ENCODE results near the gene SPRR2D.
"Not testable (repeated sequence)": the region's sequence is repeated elsewhere in the genome, so short reads cannot be mapped to it uniquely, and the experiment has no call there.

Gene SPRR2D

DNA sequence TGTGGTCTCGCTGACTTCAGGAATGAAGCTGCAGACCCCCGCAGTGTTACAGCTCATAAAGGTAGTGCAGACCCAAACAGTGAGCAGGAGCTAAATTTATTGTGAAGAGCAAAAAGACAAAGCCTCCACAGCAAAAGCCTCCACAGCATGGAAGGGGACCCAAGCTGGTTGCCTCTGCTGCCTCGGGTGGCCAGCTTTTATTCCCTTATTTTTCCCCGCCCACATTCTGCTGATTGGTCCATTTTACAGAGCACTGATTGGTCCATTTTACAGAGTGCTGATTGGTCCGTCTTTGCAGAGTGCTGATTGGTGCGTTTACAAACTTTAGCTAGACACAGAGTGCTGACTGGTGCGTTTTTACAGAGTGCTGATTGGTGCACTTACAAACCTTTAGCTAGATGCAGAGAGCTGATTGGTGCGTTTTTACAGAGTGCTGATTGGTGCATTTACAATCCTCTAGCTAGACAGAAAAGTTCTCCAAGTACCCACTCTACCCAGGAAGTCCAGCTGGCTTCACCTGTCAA, 29.6 kb downstream of the SPRR2D start:
- WGBS, 2 experiments (ENCODE audit: insufficient coverage in 2 of 2), result 78% methylated on average over 6 to 8 of the region's 8 CpGs
- not testable (repeated sequence) for H3K9me3 ChIP-seq (ENCODE audit: control insufficient read depth, low read length); H3K4me3 ChIP-seq (ENCODE audit: extremely low read depth, insufficient read depth, low read length, poor library complexity, severe bottlenecking); H3K4me1 ChIP-seq (ENCODE audit: control insufficient read depth, insufficient read depth, low read length, poor library complexity, severe bottlenecking); H3K36me3 ChIP-seq (ENCODE audit: control insufficient read depth, insufficient read depth, low read length); H3K27ac ChIP-seq (ENCODE audit: low read depth, low read length, severe bottlenecking)

DNA sequence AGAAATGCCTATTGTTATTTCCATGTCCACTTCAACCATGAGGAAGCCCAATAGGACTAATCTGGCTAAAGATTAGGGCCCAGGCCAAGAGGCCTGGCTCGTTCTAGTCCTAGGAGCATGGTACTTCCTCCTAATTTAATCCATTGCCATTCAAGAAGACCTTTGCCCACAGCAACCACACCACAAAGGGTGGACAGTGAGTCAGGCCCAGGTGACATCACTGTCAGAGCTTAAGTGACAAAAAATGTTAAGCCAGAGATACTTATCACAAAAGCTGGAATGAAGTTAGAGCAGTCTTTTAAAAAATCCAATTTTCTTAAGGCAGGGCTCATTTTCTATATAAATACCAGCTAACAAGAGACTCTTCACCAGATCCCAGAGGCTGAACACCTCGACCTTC, 39.5 kb downstream of the SPRR2D start, which contains the start of gene SPRR3:
TSS of gene SPRR3 (plus strand) at position 368 of the 400 bp plus-strand sequence. CDS start 1,272 bp downstream, outside the sequence.
- Histone ChIP-seq H3K27ac (ENCODE audit: low read depth, low read length, severe bottlenecking) (no peak within 1 kb of the TSS), H3K4me1 (ENCODE audit: control insufficient read depth, insufficient read depth, low read length, poor library complexity, severe bottlenecking) (no peaks in the 10 kb centered on the region), H3K4me3 (ENCODE audit: extremely low read depth, insufficient read depth, low read length, poor library complexity, severe bottlenecking) (no peak within 1 kb of the TSS), H3K36me3 (ENCODE audit: control insufficient read depth, insufficient read depth, low read length) (no peaks in the 10 kb centered on the region), H3K9me3 (ENCODE audit: control insufficient read depth, low read length) (no peaks in the 10 kb centered on the region)
- 83% methylated on average over 1 of the region's 2 CpGs; no CpG with 5 or more reads in 1 of the 2 experiments for WGBS, 2 experiments (ENCODE audit: insufficient coverage in 2 of 2)

DNA sequence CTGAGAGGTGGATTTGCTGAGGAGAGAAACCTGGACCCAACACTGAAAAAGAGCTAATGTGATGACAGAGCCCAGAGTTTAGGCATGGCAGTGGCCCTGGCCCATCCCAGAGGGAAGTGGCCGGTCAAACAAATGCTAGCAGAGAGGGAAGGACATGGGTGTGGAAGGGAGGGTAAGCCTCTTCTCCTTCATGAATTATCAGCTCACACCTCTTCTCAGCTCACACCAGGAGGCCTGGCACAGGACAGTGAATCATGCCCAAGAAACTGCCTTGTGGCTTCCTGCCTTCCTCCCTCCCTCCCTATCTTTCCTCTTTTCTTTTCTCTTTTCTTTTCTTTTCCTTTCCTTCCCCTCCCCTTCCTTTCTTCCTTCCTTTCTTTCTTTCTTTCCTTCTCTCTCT, 40.6 kb downstream of the SPRR2D start:
- Histone ChIP-seq H3K9me3 (ENCODE audit: control insufficient read depth, low read length) (peaks cover 2% of the 10 kb centered on the region), H3K36me3 (ENCODE audit: control insufficient read depth, insufficient read depth, low read length) (no peaks in the 10 kb centered on the region), H3K27ac (ENCODE audit: low read depth, low read length, severe bottlenecking) (no peak overlapping the region), H3K4me3 (ENCODE audit: extremely low read depth, insufficient read depth, low read length, poor library complexity, severe bottlenecking) (no peak overlapping the region), H3K4me1 (ENCODE audit: control insufficient read depth, insufficient read depth, low read length, poor library complexity, severe bottlenecking) (no peaks in the 10 kb centered on the region)
- no CpG with 5 or more reads among the region's 1 CpG for WGBS, 2 experiments (ENCODE audit: insufficient coverage in 2 of 2)

DNA sequence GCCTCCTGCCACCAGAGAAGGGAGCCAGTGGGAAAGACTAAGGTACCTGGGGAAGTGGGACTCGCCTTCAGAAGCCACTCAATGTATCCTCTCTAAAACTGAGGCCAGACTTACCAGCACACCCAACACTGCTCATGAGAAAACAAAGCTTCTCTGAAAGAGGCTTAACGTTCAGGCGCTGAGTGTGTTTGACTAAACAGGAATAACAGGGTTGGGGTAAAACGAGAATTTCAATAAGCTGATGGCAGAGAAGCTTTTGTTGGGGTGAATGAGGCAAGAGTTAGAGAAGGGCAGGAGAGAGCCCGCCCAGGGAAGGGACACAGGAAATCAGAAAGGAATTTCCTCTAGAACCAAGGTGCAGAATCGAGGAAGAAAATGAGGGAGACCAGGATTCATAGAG, 41.1 kb downstream of the SPRR2D start:
- H3K4me1 ChIP-seq (ENCODE audit: control insufficient read depth, insufficient read depth, low read length, poor library complexity, severe bottlenecking), result no peaks in the 10 kb centered on the region
- peaks cover 6% of the 10 kb centered on the region for H3K9me3 ChIP-seq (ENCODE audit: control insufficient read depth, low read length)
- no peaks in the 10 kb centered on the region for H3K36me3 ChIP-seq (ENCODE audit: control insufficient read depth, insufficient read depth, low read length)
- H3K4me3 ChIP-seq (ENCODE audit: extremely low read depth, insufficient read depth, low read length, poor library complexity, severe bottlenecking), result no peak overlapping the region
- no peak overlapping the region for H3K27ac ChIP-seq (ENCODE audit: low read depth, low read length, severe bottlenecking)
- WGBS, 2 experiments (ENCODE audit: insufficient coverage in 2 of 2), result 82 to 88% methylated on average over 3 to 5 of the region's 6 CpGs

DNA sequence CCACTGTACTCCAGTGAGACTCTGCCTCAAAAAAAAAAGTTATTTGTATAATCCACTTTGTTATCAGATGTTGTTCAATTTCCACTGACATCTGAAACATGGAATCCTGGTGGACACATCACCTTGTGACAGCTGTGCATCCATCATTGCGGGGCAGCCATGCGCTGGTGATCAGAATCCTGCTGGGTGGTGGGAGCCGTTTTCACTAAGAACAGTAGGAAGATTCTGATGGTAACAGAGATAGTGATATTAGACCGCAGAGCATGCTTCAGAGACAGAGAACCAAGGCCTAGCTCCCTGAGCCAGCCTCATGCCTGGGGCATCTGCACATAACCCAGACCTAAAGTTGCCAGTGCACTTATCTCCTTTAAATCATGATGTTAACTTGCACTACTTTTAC, 42.4 kb downstream of the SPRR2D start:
- no peak overlapping the region for H3K27ac ChIP-seq (ENCODE audit: low read depth, low read length, severe bottlenecking)
- 80 to 100% methylated on average over 1 to 4 of the region's 4 CpGs for WGBS, 2 experiments (ENCODE audit: insufficient coverage in 2 of 2)
- no peak overlapping the region for H3K4me3 ChIP-seq (ENCODE audit: extremely low read depth, insufficient read depth, low read length, poor library complexity, severe bottlenecking)
- no peaks in the 10 kb centered on the region for H3K4me1 ChIP-seq (ENCODE audit: control insufficient read depth, insufficient read depth, low read length, poor library complexity, severe bottlenecking)
- H3K36me3 ChIP-seq (ENCODE audit: control insufficient read depth, insufficient read depth, low read length), result no peaks in the 10 kb centered on the region
- peaks cover 6% of the 10 kb centered on the region for H3K9me3 ChIP-seq (ENCODE audit: control insufficient read depth, low read length)

DNA sequence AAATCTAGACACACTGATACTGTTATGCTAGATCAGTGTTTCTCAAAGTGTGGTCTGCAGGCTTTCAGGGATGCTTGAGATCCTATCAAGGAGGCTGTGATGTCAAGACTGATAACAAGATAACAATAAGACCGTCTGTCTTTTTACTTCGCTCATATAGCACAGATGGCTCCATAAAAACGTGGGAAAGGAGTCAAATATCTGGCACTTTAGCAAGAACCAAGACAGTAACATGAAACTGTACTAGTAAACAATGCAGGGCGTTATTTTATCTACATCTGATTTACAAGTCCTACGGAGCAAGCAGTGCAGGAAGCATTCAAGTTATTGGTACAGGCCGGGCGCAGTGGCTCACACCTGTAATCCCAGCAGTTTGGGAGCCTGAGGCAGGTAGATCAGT, 43.0 kb downstream of the SPRR2D start:
- no peaks in the 10 kb centered on the region for H3K4me1 ChIP-seq (ENCODE audit: control insufficient read depth, insufficient read depth, low read length, poor library complexity, severe bottlenecking)
- no peak overlapping the region for H3K4me3 ChIP-seq (ENCODE audit: extremely low read depth, insufficient read depth, low read length, poor library complexity, severe bottlenecking)
- H3K9me3 ChIP-seq (ENCODE audit: control insufficient read depth, low read length), result peaks cover 6% of the 10 kb centered on the region
- 61 to 86% methylated on average over 5 to 7 of the region's 7 CpGs for WGBS, 2 experiments (ENCODE audit: insufficient coverage in 2 of 2)
- H3K36me3 ChIP-seq (ENCODE audit: control insufficient read depth, insufficient read depth, low read length), result no peaks in the 10 kb centered on the region
- H3K27ac ChIP-seq (ENCODE audit: low read depth, low read length, severe bottlenecking), result no peak overlapping the region

DNA sequence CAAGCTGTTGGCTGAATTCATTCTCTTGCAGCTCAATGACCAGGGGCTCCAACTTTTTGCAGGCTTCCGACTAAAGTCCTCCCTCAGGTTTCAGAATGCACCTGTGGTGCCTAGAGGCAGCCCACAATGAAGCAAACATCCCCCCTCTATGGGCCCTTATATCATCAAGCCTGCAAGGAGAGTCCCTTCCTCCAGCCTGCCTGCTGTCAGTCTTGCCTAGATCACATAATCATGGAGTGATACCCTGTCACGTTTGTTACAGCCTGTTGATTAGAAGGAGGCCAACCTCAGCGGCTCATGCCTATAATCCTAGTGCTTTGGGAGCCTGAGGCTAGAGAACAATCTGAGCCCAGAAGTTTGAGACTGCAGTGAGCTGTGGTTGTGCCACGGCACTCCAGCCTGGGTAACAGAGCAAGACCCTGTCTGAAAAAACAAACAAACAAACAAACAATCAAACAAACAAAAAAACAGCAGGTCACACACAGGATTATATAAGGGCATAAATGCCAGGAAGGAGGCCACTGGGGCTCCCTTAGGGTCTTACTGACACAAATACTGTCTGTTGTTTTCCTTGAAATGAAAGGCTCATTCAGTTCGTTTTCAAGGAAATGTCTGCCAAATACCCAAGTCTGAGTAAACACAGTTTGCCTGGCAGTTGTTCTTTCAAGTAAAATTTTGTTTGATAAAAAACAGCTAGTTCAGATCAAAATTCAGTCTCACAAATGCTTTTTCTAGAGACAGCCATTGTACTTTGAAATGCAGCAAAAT, 44.1 kb downstream of the SPRR2D start:
- no peak overlapping the region for H3K4me3 ChIP-seq (ENCODE audit: extremely low read depth, insufficient read depth, low read length, poor library complexity, severe bottlenecking)
- peaks cover 6% of the 10 kb centered on the region for H3K9me3 ChIP-seq (ENCODE audit: control insufficient read depth, low read length)
- WGBS, 2 experiments (ENCODE audit: insufficient coverage in 2 of 2), result 38 to 44% methylated on average over 3 to 4 of the region's 5 CpGs
- H3K36me3 ChIP-seq (ENCODE audit: control insufficient read depth, insufficient read depth, low read length), result no peaks in the 10 kb centered on the region
- peak overlapping the region; percentile 18 for H3K27ac ChIP-seq (ENCODE audit: low read depth, low read length, severe bottlenecking)
- no peaks in the 10 kb centered on the region for H3K4me1 ChIP-seq (ENCODE audit: control insufficient read depth, insufficient read depth, low read length, poor library complexity, severe bottlenecking)

DNA sequence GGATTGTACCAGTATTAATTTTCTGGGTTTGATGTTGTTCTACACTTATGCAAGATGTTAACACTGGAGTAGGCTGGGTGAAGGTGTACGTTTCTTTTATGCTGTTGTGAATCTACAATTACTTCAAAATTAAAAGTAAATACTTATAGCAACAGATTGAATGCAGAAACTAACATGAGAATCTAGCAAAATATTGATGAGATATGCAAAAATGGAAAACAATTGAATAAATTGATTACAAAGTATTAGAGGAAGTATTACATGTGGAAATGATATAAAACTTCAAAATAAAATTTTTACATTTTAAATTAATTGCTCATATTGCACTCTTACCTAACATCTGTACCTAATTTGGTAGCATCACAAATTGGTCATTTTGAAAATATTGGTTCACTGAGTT, 45.1 kb downstream of the SPRR2D start:
- Histone ChIP-seq H3K4me3 (ENCODE audit: extremely low read depth, insufficient read depth, low read length, poor library complexity, severe bottlenecking) (no peak overlapping the region), H3K27ac (ENCODE audit: low read depth, low read length, severe bottlenecking) (no peak overlapping the region), H3K4me1 (ENCODE audit: control insufficient read depth, insufficient read depth, low read length, poor library complexity, severe bottlenecking) (no peaks in the 10 kb centered on the region), H3K9me3 (ENCODE audit: control insufficient read depth, low read length) (peaks cover 6% of the 10 kb centered on the region), H3K36me3 (ENCODE audit: control insufficient read depth, insufficient read depth, low read length) (no peaks in the 10 kb centered on the region)
- WGBS, 2 experiments (ENCODE audit: insufficient coverage in 2 of 2), result no CpG with 5 or more reads among the region's 1 CpG

DNA sequence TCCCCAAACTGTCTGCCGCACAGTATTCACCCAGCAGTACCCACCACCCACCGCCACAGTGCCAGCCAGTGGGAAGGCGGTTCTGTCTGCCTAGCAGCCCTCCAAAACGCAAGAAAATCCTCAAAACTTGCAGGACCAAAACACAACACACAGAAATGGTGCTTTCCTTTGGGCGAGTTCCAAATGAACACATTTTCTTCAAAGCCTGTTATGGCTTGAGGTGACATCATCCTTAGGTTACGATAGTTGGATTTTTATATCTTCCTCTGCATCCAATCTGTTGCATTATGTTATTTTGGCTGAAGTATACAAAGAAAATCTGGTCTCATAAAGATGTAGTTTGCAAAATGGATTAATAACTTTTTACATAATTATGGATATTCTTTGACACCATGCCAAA, 47.7 kb downstream of the SPRR2D start:
- no peak overlapping the region for H3K27ac ChIP-seq (ENCODE audit: low read depth, low read length, severe bottlenecking)
- peaks cover 6% of the 10 kb centered on the region for H3K9me3 ChIP-seq (ENCODE audit: control insufficient read depth, low read length)
- no peaks in the 10 kb centered on the region for H3K36me3 ChIP-seq (ENCODE audit: control insufficient read depth, insufficient read depth, low read length)
- 91% methylated on average over 5 of the region's 6 CpGs; no CpG with 5 or more reads in 1 of the 2 experiments for WGBS, 2 experiments (ENCODE audit: insufficient coverage in 2 of 2)
- H3K4me3 ChIP-seq (ENCODE audit: extremely low read depth, insufficient read depth, low read length, poor library complexity, severe bottlenecking), result no peak overlapping the region
- H3K4me1 ChIP-seq (ENCODE audit: control insufficient read depth, insufficient read depth, low read length, poor library complexity, severe bottlenecking), result no peaks in the 10 kb centered on the region

Measured in mesodermal cell (in vitro differentiated cells).